GM12891 (cell line): ENCODE measurements around the gene SSNA1.

ENCODE experiments used
- POLR2A ChIP-seq: IDR thresholded peaks from 2 replicates; pipeline ENCODE4 v1.6.1; 2011; ENCODE audit warnings: low read depth, low read length, control low read depth
- POLR2AphosphoS5 ChIP-seq: IDR thresholded peaks from 2 replicates; pipeline ENCODE4 v1.6.1; 2011; ENCODE audit warnings: low read depth, low read length, control low read depth
- TAF1 ChIP-seq: IDR thresholded peaks from 2 replicates; pipeline ENCODE4 v1.6.1; 2011; ENCODE audit warnings: low read depth, low read length, control low read depth

GRCh38 chr9:137190315-137190856, 1.9 kb downstream of the SSNA1 start:
- TF ChIP-seq POLR2AphosphoS5 (no peak), POLR2A (no peak), TAF1 (no peak)
